Measurements from ENCODE around the gene DUOX1. TPM values are rescaled to one million over a fixed set of nuclear protein-coding genes. Genes with fewer than 3 reads are reported as not detected.

Gene DUOX1
- polyA plus RNA-seq, 3 donors, result 0.22 TPM; not detected in 2

DNA sequence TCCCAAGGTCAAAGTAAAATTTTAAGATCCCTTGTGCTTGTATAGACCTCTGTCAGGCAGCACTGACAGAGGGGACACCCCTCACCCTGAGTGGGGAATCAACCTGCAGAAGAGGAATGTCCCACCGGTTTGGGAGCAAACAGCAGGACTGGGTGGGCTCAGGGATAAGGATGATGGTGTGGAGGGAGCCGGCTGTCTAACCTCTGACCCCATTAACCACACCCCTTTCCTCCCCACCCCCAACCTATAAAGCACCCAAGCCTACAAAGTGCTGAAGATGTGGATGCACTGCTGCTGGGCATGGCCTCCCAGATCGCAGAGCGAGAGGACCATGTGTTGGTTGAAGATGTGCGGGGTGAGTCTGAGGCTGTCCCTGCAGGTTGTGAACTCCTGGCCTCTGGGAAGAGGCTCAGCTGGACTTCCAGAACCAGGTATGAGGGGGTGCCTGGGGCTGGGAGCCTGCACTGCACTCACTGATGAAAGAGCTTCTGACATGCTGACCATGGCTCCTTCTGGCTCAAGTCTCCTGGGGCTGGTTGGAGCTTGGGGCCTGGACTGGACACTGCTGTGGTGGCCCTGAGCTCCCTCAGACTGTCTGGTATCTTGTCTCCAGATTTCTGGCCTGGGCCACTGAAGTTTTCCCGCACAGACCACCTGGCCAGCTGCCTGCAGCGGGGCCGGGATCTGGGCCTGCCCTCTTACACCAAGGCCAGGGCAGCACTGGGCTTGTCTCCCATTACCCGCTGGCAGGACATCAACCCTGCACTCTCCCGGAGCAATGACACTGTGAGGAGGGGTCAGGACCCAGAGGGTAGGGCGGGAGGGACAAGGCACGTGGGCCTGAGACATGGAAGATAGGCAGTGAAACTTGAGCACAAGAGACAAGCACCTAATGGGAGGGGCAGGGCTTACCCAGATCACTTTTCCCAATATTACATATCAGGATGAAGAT is 9.3 kb downstream of the DUOX1 start:
- Histone ChIP-seq H3K9ac (ENCODE audit: insufficient read depth, low read length, poor library complexity, severe bottlenecking) (no peak overlapping the region), H3K27me3 (ENCODE audit: control insufficient read depth in 2 of 2, insufficient read depth in 2 of 2, low read length in 2 of 2) (peaks cover 16 to 28% of the 10 kb centered on the region in 2 donors), H2AFZ (ENCODE audit: insufficient read depth, low read depth, low read length, poor library complexity, severe bottlenecking) (no peak overlapping the region), H3K4me2 (replicated peaks; ENCODE audit: extremely low read depth, low read length, poor library complexity, severe bottlenecking) (no peak overlapping the region), H4K20me1 (ENCODE audit: insufficient read depth, low read length) (no peaks in the 10 kb centered on the region), H3K4me3 (replicated peaks in 1 of 3; ENCODE audit: low read depth in 2 of 3, low read length in 3 of 3) (no peak overlapping the region), H3K9me3 (replicated peaks in 1 of 2; ENCODE audit: control insufficient read depth in 1 of 2, insufficient read depth in 1 of 2, low read length in 2 of 2) (peaks cover 0 to 13% of the 10 kb centered on the region in 2 donors), H3K27ac (ENCODE audit: low read depth in 1 of 2, low read length in 2 of 2) (no peak overlapping the region), H3K36me3 (replicated peaks in 1 of 2; ENCODE audit: control insufficient read depth in 1 of 2, insufficient read depth in 2 of 2, low read length in 2 of 2) (no peaks in the 10 kb centered on the region), H3K79me2 (ENCODE audit: insufficient read depth, low read length) (no peaks in the 10 kb centered on the region), H3K4me1 (ENCODE audit: control insufficient read depth in 1 of 2, insufficient read depth in 2 of 2, low read length in 2 of 2) (peaks cover 0 to 5% of the 10 kb centered on the region in 2 donors)
- Mint-ChIP-seq H3K27ac (no peak overlapping the region), H3K4me3 (no peak overlapping the region), H3K9me3 (peaks cover 0 to 12% (median 3%) of the 10 kb centered on the region in 7 donors), H3K27me3 (ENCODE audit: low read depth in 3 of 3) (peaks cover 32 to 40% (median 34%) of the 10 kb centered on the region in 3 donors), H3K4me1 (peaks cover 10% of the 10 kb centered on the region), H3K36me3 (no peaks in the 10 kb centered on the region)
- no peak for DNase-seq
- intact Hi-C loops (cut with micrococcal nuclease), result no loop called here
- TF ChIP-seq, protein P1, sequence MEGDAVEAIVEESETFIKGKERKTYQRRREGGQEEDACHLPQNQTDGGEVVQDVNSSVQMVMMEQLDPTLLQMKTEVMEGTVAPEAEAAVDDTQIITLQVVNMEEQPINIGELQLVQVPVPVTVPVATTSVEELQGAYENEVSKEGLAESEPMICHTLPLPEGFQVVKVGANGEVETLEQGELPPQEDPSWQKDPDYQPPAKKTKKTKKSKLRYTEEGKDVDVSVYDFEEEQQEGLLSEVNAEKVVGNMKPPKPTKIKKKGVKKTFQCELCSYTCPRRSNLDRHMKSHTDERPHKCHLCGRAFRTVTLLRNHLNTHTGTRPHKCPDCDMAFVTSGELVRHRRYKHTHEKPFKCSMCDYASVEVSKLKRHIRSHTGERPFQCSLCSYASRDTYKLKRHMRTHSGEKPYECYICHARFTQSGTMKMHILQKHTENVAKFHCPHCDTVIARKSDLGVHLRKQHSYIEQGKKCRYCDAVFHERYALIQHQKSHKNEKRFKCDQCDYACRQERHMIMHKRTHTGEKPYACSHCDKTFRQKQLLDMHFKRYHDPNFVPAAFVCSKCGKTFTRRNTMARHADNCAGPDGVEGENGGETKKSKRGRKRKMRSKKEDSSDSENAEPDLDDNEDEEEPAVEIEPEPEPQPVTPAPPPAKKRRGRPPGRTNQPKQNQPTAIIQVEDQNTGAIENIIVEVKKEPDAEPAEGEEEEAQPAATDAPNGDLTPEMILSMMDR (IDR thresholded peaks at IDR 0.05), result no peak
- 96% methylated on average over 5 of the region's 12 CpGs for WGBS (ENCODE audit: insufficient coverage)

- intact Hi-C loops (cut with micrococcal nuclease), result no loop called here
- Histone ChIP-seq H3K79me2 (ENCODE audit: insufficient read depth, low read length) (no peaks in the 10 kb centered on the region), H4K20me1 (ENCODE audit: insufficient read depth, low read length) (no peaks in the 10 kb centered on the region), H3K27ac (ENCODE audit: low read depth in 1 of 2, low read length in 2 of 2) (no peak overlapping the region), H3K4me3 (replicated peaks in 1 of 3; ENCODE audit: low read depth in 2 of 3, low read length in 3 of 3) (no peak overlapping the region), H3K9me3 (replicated peaks in 1 of 2; ENCODE audit: control insufficient read depth in 1 of 2, insufficient read depth in 1 of 2, low read length in 2 of 2) (peaks cover 0 to 8% of the 10 kb centered on the region in 2 donors), H2AFZ (ENCODE audit: insufficient read depth, low read depth, low read length, poor library complexity, severe bottlenecking) (no peak overlapping the region), H3K9ac (ENCODE audit: insufficient read depth, low read length, poor library complexity, severe bottlenecking) (no peak overlapping the region), H3K4me2 (replicated peaks; ENCODE audit: extremely low read depth, low read length, poor library complexity, severe bottlenecking) (no peak overlapping the region), H3K4me1 (ENCODE audit: control insufficient read depth in 1 of 2, insufficient read depth in 2 of 2, low read length in 2 of 2) (peaks cover 0 to 5% of the 10 kb centered on the region in 2 donors), H3K27me3 (ENCODE audit: control insufficient read depth in 2 of 2, insufficient read depth in 2 of 2, low read length in 2 of 2) (peaks cover 11 to 21% of the 10 kb centered on the region in 2 donors), H3K36me3 (replicated peaks in 1 of 2; ENCODE audit: control insufficient read depth in 1 of 2, insufficient read depth in 2 of 2, low read length in 2 of 2) (no peaks in the 10 kb centered on the region)
- no peak overlapping the region for H3K27ac Mint-ChIP-seq
- H3K36me3 Mint-ChIP-seq, result no peaks in the 10 kb centered on the region
- peaks cover 0 to 5% (median 2%) of the 10 kb centered on the region in 7 donors for H3K9me3 Mint-ChIP-seq
- WGBS (ENCODE audit: insufficient coverage), result 97% methylated on average over 4 of the region's 6 CpGs
- TF ChIP-seq, protein P1 (IDR thresholded peaks at IDR 0.05), result no peak
- no peak overlapping the region for H3K4me3 Mint-ChIP-seq
- H3K27me3 Mint-ChIP-seq (ENCODE audit: low read depth in 3 of 3), result peaks cover 28 to 34% (median 30%) of the 10 kb centered on the region in 3 donors
- H3K4me1 Mint-ChIP-seq, result peaks cover 8% of the 10 kb centered on the region
- DNase-seq, result no peak
Observed at GRCh38 chr15:45139770-45140169, 10.0 kb downstream of the DUOX1 start.

Data from CD14-positive monocyte (primary cell).